Inflammatory macrophage treated with lipopolysaccharide for 1 hour (primary cell): ENCODE data around the gene RAD51C.
"Not testable (repeated sequence)": the region's sequence is repeated elsewhere in the genome, so short reads cannot be mapped to it uniquely, and the experiment has no call there.

ENCODE experiments used
- DNase-seq, 2 donors: peaks; one replicate each; pipeline ENCODE4 v3.0.0-alpha.2; 2020 to 2022

RAD51C gene

DNA sequence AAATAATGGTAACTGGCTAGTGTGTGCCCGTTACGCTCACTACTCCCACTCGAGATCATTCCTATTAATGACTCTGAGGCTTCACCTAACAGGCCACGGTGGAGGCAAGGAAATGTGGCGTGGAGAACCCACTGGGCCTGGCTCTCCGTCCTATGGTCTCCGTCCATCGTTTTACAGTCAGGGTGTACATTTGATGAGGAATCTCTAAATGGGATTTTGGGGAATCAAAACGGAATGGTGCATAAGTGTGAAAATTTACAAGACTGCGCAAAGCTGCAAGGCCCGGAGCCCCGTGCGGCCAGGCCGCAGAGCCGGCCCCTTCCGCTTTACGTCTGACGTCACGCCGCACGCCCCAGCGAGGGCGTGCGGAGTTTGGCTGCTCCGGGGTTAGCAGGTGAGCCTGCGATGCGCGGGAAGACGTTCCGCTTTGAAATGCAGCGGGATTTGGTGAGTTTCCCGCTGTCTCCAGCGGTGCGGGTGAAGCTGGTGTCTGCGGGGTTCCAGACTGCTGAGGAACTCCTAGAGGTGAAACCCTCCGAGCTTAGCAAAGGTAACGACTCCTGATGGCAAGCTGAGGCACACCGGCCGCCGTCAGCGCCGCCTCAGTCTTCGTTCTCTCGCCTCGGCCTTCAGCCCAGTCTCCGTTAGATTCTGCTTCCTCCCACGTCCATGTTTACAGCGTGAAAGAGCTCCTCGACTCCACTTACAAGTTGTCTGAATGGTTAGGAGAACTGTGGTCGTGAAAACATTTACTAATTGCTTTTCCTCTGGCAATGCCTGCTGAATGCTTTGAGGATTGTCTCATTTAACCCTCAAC is at the start of gene RAD51C:
RAD51C (plus strand) TSS at position 364 of the 817 bp plus-strand sequence; CDS start at position 406, 42 bp downstream.
- peak; percentile 77 to 80 for DNase-seq

DNA sequence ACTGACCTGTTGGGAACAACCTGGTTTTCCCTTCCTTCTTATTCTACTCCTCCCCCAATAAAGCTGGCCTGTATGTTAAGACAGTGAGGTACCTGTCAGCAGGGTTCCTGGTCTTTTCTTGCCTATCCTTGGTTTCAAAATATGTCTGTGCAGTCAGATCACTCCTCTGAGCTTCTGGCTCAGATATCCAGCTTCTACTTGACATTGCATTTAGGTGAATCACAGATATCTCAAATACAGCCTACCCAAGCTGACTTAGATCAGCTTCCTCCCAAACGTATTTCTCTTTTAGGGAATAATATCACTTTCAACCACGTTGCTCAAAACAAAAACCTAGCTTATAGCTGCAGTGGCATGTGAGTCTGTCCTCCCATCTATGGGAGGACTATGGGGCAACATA is 49.3 kb upstream of the RAD51C start:
- DNase-seq, result no peak

DNA sequence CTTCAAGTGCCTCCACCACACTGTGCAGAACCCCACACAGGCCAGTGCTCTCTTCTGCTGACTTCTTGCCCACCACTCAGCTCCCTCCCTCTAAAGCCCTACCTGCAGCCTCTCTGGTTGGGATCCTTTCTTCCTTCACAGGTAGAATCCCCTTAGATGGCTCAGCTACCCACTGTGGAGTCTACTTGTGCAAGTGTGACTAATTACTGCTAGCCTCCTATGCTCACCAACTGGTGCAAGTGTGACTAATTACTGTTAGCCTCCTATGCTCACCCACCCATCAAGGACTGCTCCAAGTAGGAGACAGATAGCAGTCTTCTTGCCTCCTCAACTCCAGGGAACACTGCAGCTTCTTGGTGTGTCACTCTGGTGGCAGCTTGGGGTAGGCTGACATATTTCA is 44.2 kb upstream of the RAD51C start:
- no peak for DNase-seq

- DNase-seq, result peak; percentile 43 to 54
Observed at GRCh38 chr17:58657962-58658803, 34.2 kb upstream of the RAD51C start.

GRCh38 chr17:58658804-58659713 is 33.3 kb upstream of the RAD51C start:
- peak; percentile 95 to 99 for DNase-seq

DNA sequence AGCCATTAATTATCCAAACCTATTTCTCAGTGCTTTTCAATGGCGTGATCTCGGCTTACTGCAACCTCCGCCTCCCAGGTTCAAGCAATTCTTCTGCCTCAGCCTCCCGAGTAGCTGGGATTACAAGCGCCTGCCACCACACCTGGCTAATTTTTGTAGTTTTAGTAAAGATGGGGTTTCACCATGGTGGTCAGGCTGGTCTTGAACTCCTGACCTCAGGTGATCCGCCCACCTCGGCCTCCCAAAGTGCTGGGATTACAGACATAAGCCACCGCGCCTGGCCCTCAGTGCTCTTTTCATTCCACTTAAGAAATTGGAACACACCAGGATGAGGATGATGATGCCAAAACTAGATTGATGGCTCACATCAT is 32.7 kb upstream of the RAD51C start:
- DNase-seq, result not testable (repeated sequence)

DNA sequence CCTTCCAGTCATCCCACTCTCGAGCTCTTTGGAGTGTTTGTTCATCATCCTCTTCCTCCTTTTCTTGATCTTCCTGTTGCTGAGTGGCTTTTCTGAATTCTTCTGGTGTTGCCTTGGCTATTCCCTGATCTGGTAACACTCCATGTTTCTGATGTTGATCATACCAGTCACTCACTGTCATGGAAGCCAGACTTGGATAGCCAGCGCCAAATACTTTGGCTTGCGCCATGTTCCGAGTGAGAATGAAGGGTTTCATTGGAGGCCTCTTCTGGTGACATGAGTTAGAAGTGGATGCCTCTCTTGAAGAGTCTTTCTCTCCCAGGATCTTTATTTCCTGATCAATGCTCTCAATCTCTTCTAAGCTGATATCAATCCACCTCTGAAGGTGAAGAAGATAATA is 31.8 kb upstream of the RAD51C start:
- DNase-seq, result no peak

DNA sequence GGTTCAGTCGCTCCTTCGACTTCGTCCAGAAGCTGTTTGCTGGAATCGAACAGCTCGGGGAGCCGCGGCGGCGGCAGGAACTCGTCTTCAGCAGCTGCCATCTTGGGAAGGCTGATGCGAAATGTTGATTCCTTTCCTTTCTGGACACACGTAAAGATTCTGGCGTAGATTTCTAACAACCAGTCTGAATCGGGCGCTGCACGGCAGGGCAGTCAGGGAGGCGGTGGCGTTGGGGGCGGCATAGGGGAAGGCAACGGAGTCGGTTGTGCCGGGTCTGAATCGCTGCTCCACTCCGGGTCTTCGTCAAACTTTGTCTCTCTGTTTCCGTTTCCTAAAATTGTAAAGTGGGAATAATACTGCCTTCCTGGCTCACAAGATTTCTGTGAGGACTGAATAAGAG is 30.9 kb upstream of the RAD51C start:
- DNase-seq, result no peak

DNA sequence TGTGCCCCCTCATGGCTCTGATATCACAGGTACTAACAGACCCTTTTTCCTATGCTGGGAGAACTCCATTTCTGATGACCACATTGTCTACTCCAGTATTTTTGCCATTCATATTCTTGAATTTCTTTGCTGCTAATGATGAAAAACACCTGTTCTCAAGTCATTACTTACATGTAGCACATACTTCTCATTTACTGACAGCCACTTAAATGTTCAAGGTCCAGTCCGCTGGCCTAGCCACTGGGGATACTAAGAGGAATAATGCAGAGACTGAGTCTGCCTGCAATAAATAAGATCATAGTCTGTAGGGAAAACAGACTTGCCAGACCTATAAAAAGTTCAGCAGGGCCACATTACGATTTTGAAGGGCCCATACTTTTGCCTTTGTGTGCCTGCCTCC is 28.1 kb upstream of the RAD51C start:
- no peak for DNase-seq

- no peak for DNase-seq
Observed at GRCh38 chr17:58665946-58666857, 26.2 kb upstream of the RAD51C start.

- peak; percentile 82 to 85 for DNase-seq
Observed at GRCh38 chr17:58666858-58667267, 25.5 kb upstream of the RAD51C start.

DNA sequence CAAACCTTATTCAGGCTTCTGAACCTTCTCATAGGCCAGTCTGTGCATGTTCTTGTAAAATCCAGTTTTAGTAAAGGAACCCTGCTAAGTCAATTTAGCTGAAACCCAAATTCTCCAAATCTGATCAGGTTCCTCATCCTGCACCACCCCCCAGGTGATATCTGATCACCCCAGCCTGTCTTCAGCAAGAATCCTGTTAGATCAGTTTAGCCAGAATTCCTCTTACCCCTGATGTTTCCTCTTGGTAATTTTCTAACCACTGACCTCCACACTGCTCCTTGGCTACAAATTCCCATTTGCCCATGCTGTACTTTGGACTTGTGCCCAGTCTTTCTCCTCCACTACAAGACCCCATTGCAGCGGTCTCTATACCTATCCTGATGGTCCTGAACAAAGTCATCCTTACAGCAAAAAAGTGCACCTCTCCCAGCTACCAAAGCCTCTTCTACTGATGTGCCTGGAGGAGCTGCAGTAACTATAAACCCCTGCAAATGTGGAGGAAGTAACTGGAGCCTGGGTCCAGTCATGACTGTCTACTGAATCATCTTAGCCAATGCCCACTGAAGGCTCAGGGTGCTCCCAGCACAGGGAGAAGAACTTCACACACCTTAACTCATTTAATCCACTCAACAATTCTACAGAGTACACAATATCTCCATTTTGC is 24.3 kb upstream of the RAD51C start:
- DNase-seq, result no peak

DNA sequence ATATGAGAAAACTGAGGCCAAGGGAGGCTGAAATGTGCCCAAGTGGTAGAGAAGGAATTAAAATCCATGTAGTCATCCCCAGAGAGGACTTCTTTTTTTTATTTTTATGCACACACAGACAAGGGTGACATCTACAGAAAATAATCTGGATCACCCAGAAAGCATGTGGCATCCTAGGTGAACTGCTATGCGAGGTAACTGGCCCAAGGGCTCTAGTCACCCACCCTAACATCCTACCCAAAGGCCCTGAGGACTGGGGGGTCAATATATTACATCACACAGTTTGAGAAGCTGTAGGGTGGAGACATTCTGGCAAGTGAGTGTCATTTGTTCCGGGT is 23.8 kb upstream of the RAD51C start:
- DNase-seq, result no peak

DNA sequence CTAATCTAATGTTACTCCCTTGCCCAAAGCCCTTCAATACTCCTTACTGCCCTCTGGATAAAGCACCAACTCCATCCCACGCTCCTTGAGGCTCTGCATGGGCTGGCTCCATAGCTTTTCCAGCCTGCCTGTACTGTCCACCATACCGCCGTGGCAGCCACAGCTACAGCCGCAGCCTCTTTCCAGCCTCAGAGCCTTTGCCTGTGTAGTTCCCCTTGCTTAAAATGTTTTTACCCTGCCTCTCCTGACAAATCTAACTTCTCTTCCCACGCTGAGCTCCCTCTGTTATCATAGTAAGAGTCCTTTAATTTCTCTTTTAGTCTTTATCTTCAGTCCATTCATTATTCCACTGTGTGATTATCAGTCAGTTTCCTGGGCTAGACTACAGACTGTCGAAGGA is 22.5 kb upstream of the RAD51C start:
- no peak for DNase-seq

- no peak for DNase-seq
Observed at GRCh38 chr17:58671969-58672368, 20.4 kb upstream of the RAD51C start.

DNA sequence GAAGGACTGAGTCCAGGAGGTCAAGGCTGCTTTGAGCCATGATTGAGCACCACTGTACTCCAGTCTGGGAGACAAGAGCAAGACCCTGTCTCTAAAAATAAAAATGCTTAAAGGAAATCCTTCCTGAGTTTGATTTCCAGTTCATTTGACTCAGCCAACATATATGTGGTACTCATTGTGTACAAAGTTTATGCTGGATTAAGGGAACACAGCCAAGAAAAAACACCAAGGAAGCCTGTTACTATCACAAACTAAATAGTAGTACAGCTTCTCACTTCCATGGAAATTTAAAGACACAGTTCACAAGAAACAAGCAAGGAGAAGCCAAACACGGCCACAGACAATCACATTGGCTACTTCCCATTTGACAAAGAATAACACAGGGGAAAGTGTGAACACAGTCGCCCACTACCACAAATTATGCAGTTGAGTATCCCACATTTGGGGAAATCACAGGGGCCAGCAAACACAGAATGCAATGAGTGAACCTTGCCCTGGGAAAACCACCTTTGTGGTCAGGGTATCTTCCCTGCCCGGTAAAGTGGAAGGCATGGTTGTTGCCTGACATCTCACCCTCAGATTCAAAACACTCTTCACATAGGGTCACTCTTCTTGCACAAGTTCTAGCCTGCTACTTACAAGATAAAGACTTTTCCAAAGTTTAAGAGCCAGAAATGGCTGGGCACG is 15.1 kb upstream of the RAD51C start:
- no peak for DNase-seq

DNA sequence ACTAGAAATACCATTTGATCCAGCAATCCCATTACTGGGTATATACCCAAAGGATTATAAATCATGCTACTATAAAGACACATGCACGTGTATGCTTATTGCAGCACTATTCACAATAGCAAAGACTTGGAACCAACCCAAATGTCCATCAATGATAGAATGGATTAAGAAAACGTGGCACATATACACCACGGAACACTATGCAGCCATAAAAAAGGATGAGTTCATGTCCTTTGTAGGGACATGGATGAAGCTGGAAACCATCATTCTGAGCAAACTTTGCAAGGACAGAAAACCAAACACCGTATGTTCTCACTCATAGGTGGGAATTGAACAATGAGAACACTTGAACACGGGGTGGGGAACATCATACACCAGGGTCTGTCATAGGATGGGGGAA is 14.1 kb upstream of the RAD51C start:
- not testable (repeated sequence) for DNase-seq

GRCh38 chr17:58679263-58680037 is 13.0 kb upstream of the RAD51C start:
- DNase-seq, result no peak

DNA sequence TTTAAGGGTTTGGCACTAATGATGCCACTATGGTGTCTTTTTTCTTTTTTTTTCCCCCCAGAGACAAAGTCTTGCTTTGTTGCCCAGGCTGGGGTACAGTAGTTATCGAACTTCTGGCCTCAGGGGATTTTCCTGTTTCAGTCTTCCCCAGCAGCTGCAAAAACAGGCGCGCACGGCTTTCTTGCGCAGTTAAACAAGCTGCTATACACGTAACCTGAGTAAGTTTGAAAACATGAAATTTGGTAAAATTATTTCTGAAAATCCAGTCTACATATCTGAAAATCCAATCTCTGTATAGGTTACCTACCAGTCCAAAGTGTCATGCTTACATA is 12.4 kb upstream of the RAD51C start:
- no peak for DNase-seq

GRCh38 chr17:58684003-58684402 is 8.4 kb upstream of the RAD51C start:
- DNase-seq, result no peak
